NCI-H82 treated with DMSO at 0.1 percent for 48 hours (cell line): ENCODE measurements around the gene PCDHA5.
"Not testable (repeated sequence)": the region's sequence is repeated elsewhere in the genome, so short reads cannot be mapped to it uniquely, and the experiment has no call there.

Source experiments
- DNase-seq: peaks from one replicate; lab custom pipeline; 2025; ENCODE audit not compliant: unreplicated experiment; lab: John Stamatoyannopoulos, UW

The PCDHA5 gene

GRCh38 chr5:140821375-140822280, at the start of gene PCDHA5:
PCDHA5 (plus strand) TSS chr5:140821613.
- DNase-seq: no peak

- no peak for DNase-seq
Observed at GRCh38 chr5:140780512-140780911, 40.9 kb upstream of the PCDHA5 start.

GRCh38 chr5:140785905-140786686, 35.3 kb upstream of the PCDHA5 start, which contains the start of gene PCDHA1:
PCDHA1 (plus strand) TSS chr5:140786140.
- no peak for DNase-seq

DNA sequence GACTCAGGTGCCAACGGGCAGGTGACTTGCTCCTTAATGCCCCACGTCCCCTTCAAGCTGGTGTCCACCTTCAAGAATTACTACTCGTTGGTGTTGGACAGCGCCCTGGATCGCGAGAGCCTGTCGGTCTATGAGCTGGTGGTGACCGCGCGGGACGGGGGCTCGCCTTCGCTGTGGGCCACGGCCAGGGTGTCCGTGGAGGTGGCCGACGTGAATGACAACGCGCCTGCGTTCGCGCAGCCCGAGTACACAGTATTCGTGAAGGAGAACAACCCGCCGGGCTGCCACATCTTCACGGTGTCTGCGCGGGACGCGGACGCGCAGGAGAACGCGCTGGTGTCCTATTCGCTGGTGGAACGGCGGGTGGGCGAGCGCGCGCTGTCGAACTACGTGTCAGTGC, 34.0 kb upstream of the PCDHA5 start:
- not testable (repeated sequence) for DNase-seq

DNA sequence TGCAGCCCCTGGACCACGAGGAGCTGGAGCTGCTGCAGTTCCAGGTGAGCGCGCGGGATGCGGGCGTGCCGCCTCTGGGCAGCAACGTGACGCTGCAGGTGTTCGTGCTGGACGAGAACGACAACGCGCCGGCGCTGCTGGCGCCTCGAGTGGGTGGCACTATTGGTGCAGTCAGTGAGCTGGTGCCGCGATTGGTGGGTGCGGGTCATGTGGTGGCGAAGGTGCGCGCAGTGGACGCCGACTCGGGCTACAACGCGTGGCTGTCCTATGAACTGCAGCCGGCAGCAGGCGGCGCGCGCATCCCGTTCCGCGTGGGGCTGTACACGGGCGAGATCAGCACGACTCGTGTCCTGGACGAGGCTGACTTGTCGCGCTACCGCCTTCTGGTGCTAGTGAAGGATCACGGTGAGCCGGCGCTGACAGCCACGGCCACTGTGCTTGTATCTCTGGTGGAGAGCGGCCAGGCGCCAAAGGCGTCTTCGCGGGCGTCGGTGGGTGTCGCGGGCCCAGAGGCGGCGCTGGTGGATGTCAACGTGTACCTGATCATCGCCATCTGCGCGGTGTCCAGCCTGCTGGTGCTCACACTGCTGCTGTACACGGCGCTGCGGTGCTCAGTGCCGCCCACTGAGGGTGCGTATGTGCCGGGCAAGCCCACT, 33.4 kb upstream of the PCDHA5 start:
- not testable (repeated sequence) for DNase-seq

DNA sequence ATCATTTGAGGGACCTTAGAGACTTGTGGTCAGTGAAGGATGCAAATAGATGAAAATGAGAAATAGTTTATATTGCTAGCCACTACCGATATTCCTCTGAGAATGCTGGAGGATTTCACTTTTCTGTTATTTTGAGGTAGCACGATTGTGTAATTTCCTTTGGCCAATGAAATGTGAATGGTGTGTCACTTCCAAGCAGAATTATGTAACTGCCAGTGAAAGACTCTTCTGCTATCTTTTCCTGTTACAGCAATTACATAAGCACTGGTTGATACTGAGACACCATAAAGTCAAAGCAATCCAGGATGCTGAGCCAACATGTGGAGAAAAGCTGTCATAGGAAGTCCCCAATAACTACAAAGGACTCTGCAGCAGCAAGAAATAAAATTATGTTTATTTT, 30.3 kb upstream of the PCDHA5 start:
- DNase-seq: no peak

DNA sequence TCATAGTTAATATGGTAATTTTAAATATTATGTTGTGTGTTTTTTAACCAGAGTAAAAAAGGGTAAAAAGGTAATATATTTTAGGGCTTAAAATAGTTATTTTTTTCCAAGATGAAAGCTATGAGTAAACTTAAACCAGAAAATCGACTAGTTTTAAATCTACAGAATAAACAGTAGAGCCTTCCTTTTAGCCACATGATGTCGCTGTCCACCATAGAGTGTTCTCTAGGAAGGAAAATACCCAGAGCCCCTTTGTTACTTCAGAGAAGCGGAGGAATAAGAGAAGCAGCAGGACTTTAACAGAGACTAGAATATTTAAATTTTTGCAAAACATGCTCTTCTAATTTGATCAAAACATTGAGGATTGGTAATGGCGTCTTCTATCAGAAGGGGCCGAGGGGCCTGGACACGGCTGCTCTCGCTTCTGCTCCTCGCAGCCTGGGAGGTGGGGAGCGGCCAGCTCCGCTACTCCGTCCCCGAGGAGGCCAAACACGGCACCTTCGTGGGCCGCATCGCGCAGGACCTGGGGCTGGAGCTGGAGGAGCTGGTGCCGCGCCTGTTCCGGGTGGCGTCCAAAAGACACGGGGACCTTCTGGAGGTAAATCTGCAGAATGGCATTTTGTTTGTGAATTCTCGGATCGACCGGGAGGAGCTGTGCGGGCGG, 26.7 kb upstream of the PCDHA5 start, which contains the start of gene PCDHA2:
Gene PCDHA2 (plus strand): TSS at position 258 of the 664 bp plus-strand sequence.
- no peak for DNase-seq

GRCh38 chr5:140795259-140795641, 26.2 kb upstream of the PCDHA5 start:
- DNase-seq: no peak

DNA sequence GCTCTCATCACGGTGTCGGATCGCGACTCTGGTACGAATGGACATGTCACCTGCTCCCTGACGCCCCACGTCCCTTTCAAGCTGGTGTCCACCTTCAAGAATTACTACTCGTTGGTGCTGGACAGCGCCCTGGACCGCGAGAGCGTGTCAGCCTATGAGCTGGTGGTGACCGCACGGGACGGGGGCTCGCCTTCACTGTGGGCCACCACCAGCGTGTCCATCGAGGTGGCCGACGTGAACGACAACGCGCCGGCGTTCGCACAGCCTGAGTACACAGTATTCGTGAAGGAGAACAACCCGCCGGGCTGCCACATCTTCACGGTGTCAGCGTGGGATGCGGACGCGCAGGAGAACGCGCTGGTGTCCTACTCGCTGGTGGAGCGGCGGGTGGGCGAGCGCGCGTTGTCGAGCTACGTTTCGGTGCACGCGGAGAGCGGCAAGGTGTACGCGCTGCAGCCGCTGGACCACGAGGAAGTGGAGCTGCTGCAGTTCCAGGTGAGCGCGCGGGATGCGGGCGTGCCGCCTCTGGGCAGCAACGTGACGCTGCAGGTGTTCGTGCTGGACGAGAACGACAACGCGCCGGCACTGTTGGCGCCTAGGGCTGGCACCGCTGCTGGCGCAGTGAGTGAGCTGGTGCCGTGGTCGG, 25.2 kb upstream of the PCDHA5 start:
- DNase-seq: not testable (repeated sequence)

GRCh38 chr5:140796718-140797095, 24.7 kb upstream of the PCDHA5 start:
- DNase-seq: no peak

GRCh38 chr5:140800816-140801493, 20.5 kb upstream of the PCDHA5 start, which contains the start of gene PCDHA3:
PCDHA3 (plus strand) TSS chr5:140801057.
- DNase-seq: no peak

- DNase-seq: no peak
Observed at GRCh38 chr5:140801494-140801841, 19.9 kb upstream of the PCDHA5 start.

GRCh38 chr5:140802381-140802780, 19.0 kb upstream of the PCDHA5 start:
- DNase-seq: not testable (repeated sequence)

DNA sequence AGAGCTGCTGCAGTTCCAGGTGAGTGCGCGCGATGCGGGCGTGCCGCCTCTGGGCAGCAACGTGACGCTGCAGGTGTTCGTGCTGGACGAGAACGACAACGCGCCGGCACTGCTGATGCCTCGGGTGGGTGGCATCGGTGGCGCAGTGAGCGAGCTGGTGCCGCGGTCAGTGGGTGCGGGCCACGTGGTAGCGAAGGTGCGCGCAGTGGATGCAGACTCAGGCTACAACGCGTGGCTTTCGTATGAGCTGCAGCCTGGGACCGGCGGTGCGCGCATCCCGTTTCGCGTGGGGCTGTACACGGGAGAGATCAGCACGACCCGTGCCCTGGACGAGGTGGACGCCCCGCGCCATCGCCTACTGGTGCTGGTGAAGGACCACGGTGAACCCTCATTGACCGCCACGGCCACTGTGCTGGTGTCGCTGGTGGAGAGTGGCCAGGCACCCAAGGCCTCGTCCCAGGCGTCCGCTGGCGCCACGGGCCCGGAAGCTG, 18.6 kb upstream of the PCDHA5 start:
- DNase-seq: no peak

- DNase-seq: no peak
Observed at GRCh38 chr5:140806834-140807775, 14.3 kb upstream of the PCDHA5 start, which contains the start of gene PCDHA4. PCDHA4 (plus strand) TSS chr5:140807068.

- not testable (repeated sequence) for DNase-seq
Observed at GRCh38 chr5:140808241-140808888, 13.0 kb upstream of the PCDHA5 start.

DNA sequence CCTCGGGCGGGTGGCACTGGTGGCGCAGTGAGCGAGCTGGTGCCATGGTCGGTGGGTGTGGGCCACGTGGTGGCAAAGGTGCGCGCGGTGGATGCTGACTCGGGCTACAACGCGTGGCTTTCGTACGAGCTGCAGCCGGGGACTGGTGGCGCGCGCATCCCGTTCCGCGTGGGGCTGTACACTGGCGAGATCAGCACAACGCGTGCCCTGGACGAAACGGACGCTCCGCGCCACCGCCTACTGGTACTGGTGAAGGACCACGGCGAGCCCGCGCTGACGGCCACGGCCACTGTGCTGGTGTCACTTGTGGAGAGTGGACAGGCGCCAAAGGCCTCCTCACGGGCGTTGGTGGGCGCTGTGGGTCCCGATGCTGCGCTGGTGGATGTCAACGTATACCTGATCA, 12.5 kb upstream of the PCDHA5 start:
- no peak for DNase-seq

- no peak for DNase-seq
Observed at GRCh38 chr5:140822281-140822629, 842 bp downstream of the PCDHA5 start.
